GM12878 (cell line): ENCODE results near the gene SLC35F6. TPM values are rescaled to one million over a fixed set of nuclear protein-coding genes. Genes with fewer than 3 reads are reported as not detected.

Source experiments
- ATAC-seq: fragments of 200-7000 bp; cut with Tn5 transposase; 3 replicates; pipeline ENCODE4 v1.9.1; 2020; ENCODE audit warnings: mild to moderate bottlenecking, moderate library complexity
- BruUV-seq: library from RNA; stranded (reverse); fragments of 400-500 nt; replicated peaks from 2 replicates; lab custom pipeline; 2021; lab: Mats Ljungman, UMichigan
- CTCF ChIA-PET: fragments of 300-600 bp; sonication (Branson Sonifier 250); formaldehyde crosslinking; extraction: SDS; loops from one replicate; lab custom pipeline; 2021; ENCODE audit warnings: inconsistent platforms; lab: Yijun Ruan, JAX
- POLR2A ChIA-PET: fragments of 350-600 bp; formaldehyde crosslinking; extraction: SDS; loops from one replicate; lab custom pipeline; 2021; ENCODE audit warnings: inconsistent platforms; lab: Charles Lee
- RAD21 ChIA-PET: fragments of 300-600 bp; sonication (Branson Sonifier 250); formaldehyde crosslinking; loops from one replicate; lab custom pipeline; 2023; ENCODE audit warnings: antibody characterized with exemption; ENCODE audit not compliant: unreplicated experiment; lab: Charles Lee
- SMC1A ChIA-PET: fragments of 300-600 bp; sonication (Branson Sonifier 250); formaldehyde crosslinking; loops from one replicate; lab custom pipeline; 2023; ENCODE audit not compliant: unreplicated experiment, uncharacterized antibody; lab: Charles Lee
- DNase-seq: peaks from one replicate; pipeline ENCODE4 v3.0.0-alpha.2; 2011; ENCODE audit warnings: low read depth, low spot score
- FAIRE-seq: peaks from 3 replicates; lab custom pipeline; 2011; peaks lifted over from hg19 to GRCh38; lab: Jason Lieb, UNC
- H2AFZ ChIP-seq: 2 replicates; pipeline ENCODE4 v1.6.0; 2011; ENCODE audit warnings: low read depth, low read length, control low read depth; ENCODE audit not compliant: control insufficient read depth
- H3K27ac ChIP-seq: 2 replicates; pipeline ENCODE4 v1.5.1; 2011; ENCODE audit warnings: control low read depth; ENCODE audit not compliant: control insufficient read depth, insufficient read depth
- H3K27me3 ChIP-seq, 2 experiments: replicated peaks in 1 of 2; 2 replicates each; pipeline versions ENCODE4 v1.6.0 to v1.6.1; 2011; ENCODE audit warnings: low read length in 1 of 2; ENCODE audit not compliant: control insufficient read depth in 2 of 2, insufficient read depth in 2 of 2
- H3K36me3 ChIP-seq, 2 experiments: 2 replicates each; pipeline ENCODE4 v1.5.1; 2011; ENCODE audit warnings: low read length in 1 of 2; ENCODE audit not compliant: control insufficient read depth in 2 of 2, insufficient read depth in 2 of 2
- H3K4me1 ChIP-seq: 2 replicates; pipeline ENCODE4 v1.6.1; 2011; ENCODE audit warnings: mild to moderate bottlenecking, low read length, moderate library complexity, mixed read lengths; ENCODE audit not compliant: control insufficient read depth, insufficient read depth
- H3K4me2 ChIP-seq: 2 replicates; pipeline ENCODE4 v1.6.0; 2011; ENCODE audit warnings: control low read depth; ENCODE audit not compliant: control insufficient read depth, insufficient read depth
- H3K4me3 ChIP-seq: fragments of 200-600 bp; sonication (generic); 2 replicates; pipeline ENCODE4 v1.5.1; 2016
- H3K79me2 ChIP-seq: 2 replicates; pipeline ENCODE4 v1.6.0; 2011; ENCODE audit warnings: low read length; ENCODE audit not compliant: control insufficient read depth, insufficient read depth
- H3K9ac ChIP-seq: 2 replicates; pipeline ENCODE4 v1.8.0; 2011; ENCODE audit warnings: low read length, control low read depth, mixed read lengths; ENCODE audit not compliant: control insufficient read depth, insufficient read depth
- H3K9me3 ChIP-seq: replicated peaks from 3 replicates; pipeline ENCODE4 v1.5.1; 2011; ENCODE audit warnings: mild to moderate bottlenecking, low read length; ENCODE audit not compliant: control insufficient read depth, insufficient read depth
- H4K20me1 ChIP-seq: 2 replicates; pipeline ENCODE4 v1.6.0; 2011; ENCODE audit not compliant: control insufficient read depth, insufficient read depth
- ASH2L ChIP-seq: fragments of 300-600, 200-600 bp; sonication (generic); IDR thresholded peaks from 2 replicates; pipeline ENCODE4 v1.6.1; 2017; ENCODE audit warnings: low read depth, mild to moderate bottlenecking, borderline replicate concordance
- HDAC6 ChIP-seq: fragments of 200-600 bp; sonication (generic); IDR thresholded peaks from one replicate; pipeline ENCODE4 v1.8.0; 2017; ENCODE audit warnings: antibody characterized with exemption; ENCODE audit not compliant: unreplicated experiment
- RB1 ChIP-seq: fragments of 450-650 bp; formaldehyde crosslinking; IDR thresholded peaks from 2 replicates; pipeline ENCODE4 v1.6.1; 2017; ENCODE audit warnings: mild to moderate bottlenecking, borderline replicate concordance
- REST ChIP-seq: IDR thresholded peaks from 2 replicates; pipeline ENCODE4 v1.6.1; 2012; ENCODE audit warnings: mild to moderate bottlenecking, low read depth, low read length
- SMAD1 ChIP-seq: fragments of 450-650 bp; IDR thresholded peaks from 2 replicates; pipeline ENCODE4 v1.6.1; 2018; ENCODE audit warnings: mild to moderate bottlenecking, low read depth; ENCODE audit not compliant: partially characterized antibody
- SUPT20H ChIP-seq: IDR thresholded peaks from 2 replicates; pipeline ENCODE4 v1.6.1; 2011; ENCODE audit warnings: low read depth, mild to moderate bottlenecking, low read length, moderate library complexity, borderline replicate concordance; ENCODE audit not compliant: control insufficient read depth
- WGBS: methylation state at CpG from one replicate; pipeline ENCODE4 v1.1.6; 2016; ENCODE audit warnings: low lambda C conversion rate; ENCODE audit not compliant: insufficient replicate concordance, insufficient coverage; ENCODE audit errors: missing lambda C conversion rate; 5-methylcytosine and 5-hydroxymethylcytosine counted together
- in situ Hi-C: fragments of 300-500 bp; cut with MboI; formaldehyde crosslinking; loops from 9 replicates; pipeline ENCODE4 v1.14.3; 2018; ENCODE audit warnings: mixed read lengths
- intact Hi-C: fragments of 100-400 bp; cut with micrococcal nuclease; formaldehyde crosslinking; loops from one replicate; pipeline ENCODE4 v1.14.2; 2022; ENCODE audit not compliant: unreplicated experiment
- polyA plus RNA-seq, 11 experiments: library from polyadenylated mRNA; depleted of rRNA in 4 of 11; unstranded in 6 of 11; stranded (reverse) in 5 of 11; fragments of >200 nt; fragmentation: Nextera tagmentation in 4 of 11; fragmentation: Illumina TruSeq in 1 of 11; extraction: Ambion mirVana in 4 of 11; extraction: Trizol in 1 of 11; gene quantifications; 1 replicate in 1 of 11; 2 replicates in 10 of 11; pipeline versions ENCODE4 v1.2.1 to v1.2.3, GENCODE V29; 2011 to 2016; ENCODE audit warnings: inconsistent platforms in 2 of 11, missing spikeins in 2 of 11, low read depth in 1 of 11
- total RNA-seq, 4 experiments: library from RNA; depleted of rRNA in 3 of 4; stranded (reverse); fragments of >200 nt in 3 of 4; fragmentation: Illumina TruSeq in 1 of 4; extraction: Trizol in 1 of 4; gene quantifications; 2 replicates each; pipeline versions ENCODE4 v1.2.1 to v1.2.3, GENCODE V29; 2013 to 2021
- TF ChIP-seq, protein P1 (sequence below): IDR thresholded peaks from 2 replicates; pipeline ENCODE4 v1.6.1; 2012; ENCODE audit warnings: low read depth, low read length, improper control_type of control experiment

The SLC35F6 gene
- total and polyA plus RNA-seq, 10 of the 15 experiments (the other 5 are each of a cell fraction or from before 2014, with no cell fraction given): 4.0 to 10.5 (median 8.0) TPM

GRCh38 chr2:26717362-26717761, 46.7 kb upstream of the SLC35F6 start:
- H3K79me2 ChIP-seq: no peaks in the 10 kb centered on the region
- in situ Hi-C loops (no loop called here), intact Hi-C loops (no loop called here)
- no peaks in the 10 kb centered on the region for H3K4me1 ChIP-seq
- FAIRE-seq: no peak
- no peak overlapping the region for H3K27ac ChIP-seq
- CTCF ChIA-PET: no interaction called here
- H3K4me3 ChIP-seq: no peak overlapping the region
- no peak for ATAC-seq
- WGBS: 56% methylated on average over 5 of the region's 5 CpGs
- no peak overlapping the region for H3K9ac ChIP-seq
- H2AFZ ChIP-seq: no peak overlapping the region
- TF ChIP-seq SMAD1: no peak
- TF ChIP-seq RB1: no peak
- TF ChIP-seq HDAC6: no peak
- no peak for TF ChIP-seq SUPT20H
- TF ChIP-seq REST: no peak
- TF ChIP-seq, protein P1, sequence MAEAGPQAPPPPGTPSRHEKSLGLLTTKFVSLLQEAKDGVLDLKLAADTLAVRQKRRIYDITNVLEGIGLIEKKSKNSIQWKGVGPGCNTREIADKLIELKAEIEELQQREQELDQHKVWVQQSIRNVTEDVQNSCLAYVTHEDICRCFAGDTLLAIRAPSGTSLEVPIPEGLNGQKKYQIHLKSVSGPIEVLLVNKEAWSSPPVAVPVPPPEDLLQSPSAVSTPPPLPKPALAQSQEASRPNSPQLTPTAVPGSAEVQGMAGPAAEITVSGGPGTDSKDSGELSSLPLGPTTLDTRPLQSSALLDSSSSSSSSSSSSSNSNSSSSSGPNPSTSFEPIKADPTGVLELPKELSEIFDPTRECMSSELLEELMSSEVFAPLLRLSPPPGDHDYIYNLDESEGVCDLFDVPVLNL: no peak
- no peak for TF ChIP-seq ASH2L
- POLR2A ChIA-PET: no interaction called here
- RAD21 ChIA-PET: no interaction called here
- no peaks in the 10 kb centered on the region for H3K9me3 ChIP-seq
- no TSS peak for BruUV-seq
- H3K4me2 ChIP-seq: no peak overlapping the region
- no peaks in the 10 kb centered on the region for H3K36me3 ChIP-seq
- no peak for DNase-seq
- SMC1A ChIA-PET: no interaction called here
- no peaks in the 10 kb centered on the region for H4K20me1 ChIP-seq
- no peaks in the 10 kb centered on the region for H3K27me3 ChIP-seq
